Peyer's patch (tissue), 4 donors: ENCODE measurements around the gene ELFN2. TPM values are rescaled to one million over a fixed set of nuclear protein-coding genes. Genes with fewer than 3 reads are reported as not detected.

Source experiments
- DNase-seq, 3 donors: peaks; one replicate each; pipeline ENCODE4 v3.0.0-alpha.2; 2017 to 2019
- H3K27ac ChIP-seq, 4 donors: fragments of 200-600 bp; sonication (generic); one replicate each; pipeline ENCODE4 v1.5.1; 2016 to 2019
- H3K27me3 ChIP-seq, 2 donors: fragments of 200-600 bp; sonication (generic); one replicate each; pipeline ENCODE4 v1.5.1; 2019
- H3K36me3 ChIP-seq, 3 donors: fragments of 200-600 bp; sonication (generic); one replicate each; pipeline ENCODE4 v1.5.1; 2016 to 2019
- H3K4me1 ChIP-seq, 4 donors: fragments of 200-600 bp; sonication (generic); one replicate each; pipeline ENCODE4 v1.5.1; 2016 to 2019
- H3K4me3 ChIP-seq, 4 donors: fragments of 200-600 bp; sonication (generic); 1 replicate in 3 of 4; 2 replicates in 1 of 4; pipeline ENCODE4 v1.5.1; 2016 to 2019; ENCODE audit warnings: mild to moderate bottlenecking in 1 of 4
- H3K9me3 ChIP-seq, 4 donors: fragments of 200-600 bp; sonication (generic); one replicate each; pipeline ENCODE4 v1.5.1; 2016 to 2019; ENCODE audit warnings: mild to moderate bottlenecking in 1 of 4
- CTCF ChIP-seq, 6 experiments: fragments of 450-650 bp in 4 of 6; fragments of 200-600 bp in 2 of 6; sonication (generic) in 1 of 6; IDR thresholded peaks; one replicate each; pipeline ENCODE4 v1.5.1; 2017 to 2019; ENCODE audit warnings: antibody characterized with exemption in 6 of 6, mild to moderate bottlenecking in 3 of 6, moderate library complexity in 1 of 6
- POLR2A ChIP-seq, 2 donors: fragments of 450-650 bp; IDR thresholded peaks; one replicate each; pipeline ENCODE4 v1.5.1; 2017; ENCODE audit warnings: antibody characterized with exemption in 2 of 2, mild to moderate bottlenecking in 2 of 2, moderate library complexity in 2 of 2
- total RNA-seq, 4 donors: library from RNA; depleted of rRNA; stranded (reverse); fragments of >200 nt; gene quantifications; one replicate each; pipeline ENCODE4 v1.1.0, GENCODE V29; 2016

ELFN2 gene
- total RNA-seq, 4 donors from 2014 or later, result under 0.01 TPM; not detected in 3

DNA sequence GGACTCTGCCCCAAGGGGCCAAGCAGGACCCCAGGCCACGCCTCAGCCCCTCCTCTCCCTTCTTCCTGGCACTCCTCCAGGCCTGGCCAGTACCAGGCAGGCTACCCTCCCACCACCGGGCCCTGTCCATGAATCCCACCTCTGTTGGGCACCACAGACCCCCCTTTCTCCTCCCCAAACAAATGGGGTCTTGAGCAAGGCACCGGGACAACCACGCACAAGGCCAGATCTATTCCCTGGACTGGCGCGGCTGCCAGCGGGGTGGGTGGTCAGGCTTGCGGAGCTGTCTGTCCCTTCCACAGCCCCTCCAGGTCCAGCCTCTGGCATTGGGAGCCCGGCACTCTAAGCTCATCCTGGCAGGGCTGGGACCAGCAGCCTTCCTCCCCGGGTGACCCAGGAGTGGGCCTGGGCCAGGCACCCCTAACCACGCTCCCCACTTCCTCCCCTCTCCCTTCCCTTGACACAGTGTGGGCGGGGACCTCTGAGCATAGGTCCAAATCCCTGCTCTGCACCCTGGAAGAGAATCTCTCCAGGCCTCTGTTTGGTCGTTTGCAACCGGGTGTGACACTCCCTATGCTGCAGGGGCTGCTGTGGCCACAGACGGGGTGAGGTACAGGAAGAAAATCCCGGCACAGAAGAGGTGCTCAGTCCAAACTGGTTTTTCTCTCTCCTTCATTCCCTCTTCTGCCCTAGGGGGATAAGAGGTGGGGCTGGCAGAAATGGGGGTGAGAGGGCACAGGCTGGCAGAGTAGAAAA, 14.6 kb downstream of the ELFN2 start:
- no peaks in the 10 kb centered on the region for H3K36me3 ChIP-seq
- H3K27ac ChIP-seq, result no peak overlapping the region
- H3K27me3 ChIP-seq, result no peaks in the 10 kb centered on the region
- TF ChIP-seq POLR2A (IDR thresholded peaks at IDR 0.05) (no peak), CTCF (IDR thresholded peaks at IDR 0.05) (no peak)
- DNase-seq, result no peak
- no peaks in the 10 kb centered on the region for H3K9me3 ChIP-seq
- H3K4me1 ChIP-seq, result no peaks in the 10 kb centered on the region
- no peak overlapping the region for H3K4me3 ChIP-seq

- H3K4me1 ChIP-seq, result no peaks in the 10 kb centered on the region
- DNase-seq, result no peak
These were observed 15.6 kb downstream of the ELFN2 start for GRCh38 chr22:37411655-37412054.

DNA sequence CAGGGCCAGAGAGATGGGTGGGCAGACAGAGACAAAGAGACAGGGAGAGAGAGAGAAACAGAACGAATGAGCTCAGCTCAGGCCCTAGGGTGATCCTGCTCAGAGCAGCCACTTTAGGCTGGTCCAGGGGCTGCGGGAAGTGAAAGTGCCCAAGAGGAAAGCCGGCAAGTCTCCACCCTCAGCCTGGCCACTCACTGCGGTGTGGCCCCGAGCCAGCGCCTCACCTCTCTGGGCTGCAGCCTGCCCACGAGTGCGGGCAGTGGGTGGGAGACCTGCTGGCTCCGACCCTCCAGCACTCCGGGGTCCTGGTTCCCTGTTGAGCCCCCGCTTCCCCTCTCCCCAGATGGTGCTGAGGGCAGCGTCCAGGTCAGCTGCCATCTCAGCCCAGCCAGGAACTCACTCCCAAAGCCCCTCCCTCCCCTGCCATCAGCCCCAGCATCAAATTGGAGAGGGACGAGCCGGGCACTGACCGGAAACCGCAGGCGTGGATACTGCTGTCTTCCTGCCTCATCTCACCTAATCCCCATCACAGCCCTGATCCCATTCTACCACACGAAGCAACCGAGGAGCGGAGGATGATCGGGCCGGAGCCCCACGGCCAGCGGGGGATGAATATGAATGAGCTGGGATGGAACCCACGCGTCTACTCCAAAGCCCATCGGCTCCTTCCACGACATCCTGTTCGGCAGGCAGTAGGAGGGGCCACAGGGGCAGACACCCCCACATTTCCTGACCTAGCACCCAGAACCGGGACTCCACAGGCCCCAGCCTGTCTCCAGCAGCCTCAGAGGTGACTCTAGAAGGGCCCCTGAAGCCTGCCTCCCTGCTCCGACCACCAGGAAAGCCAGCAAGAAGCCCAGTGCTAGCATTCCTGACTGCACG, 16.9 kb downstream of the ELFN2 start:
- TF ChIP-seq CTCF (IDR thresholded peaks at IDR 0.05), result no peak
- no peak for TF ChIP-seq POLR2A (IDR thresholded peaks at IDR 0.05)
- no peak for DNase-seq
- no peaks in the 10 kb centered on the region for H3K9me3 ChIP-seq
- no peaks in the 10 kb centered on the region for H3K27me3 ChIP-seq
- H3K27ac ChIP-seq, result no peak overlapping the region
- no peak overlapping the region for H3K4me3 ChIP-seq
- no peaks in the 10 kb centered on the region for H3K4me1 ChIP-seq
- no peaks in the 10 kb centered on the region for H3K36me3 ChIP-seq

More at GRCh38 chr22:37411655-37412054, 15.6 kb downstream of the ELFN2 start:
- H3K9me3 ChIP-seq, result no peaks in the 10 kb centered on the region
- no peaks in the 10 kb centered on the region for H3K36me3 ChIP-seq
- no peak overlapping the region for H3K4me3 ChIP-seq
- no peak overlapping the region for H3K27ac ChIP-seq
- no peak for TF ChIP-seq CTCF (IDR thresholded peaks at IDR 0.05)
- TF ChIP-seq POLR2A (IDR thresholded peaks at IDR 0.05), result no peak
- H3K27me3 ChIP-seq, result no peaks in the 10 kb centered on the region

- TF ChIP-seq CTCF (IDR thresholded peaks at IDR 0.05) (no peak), POLR2A (IDR thresholded peaks at IDR 0.05) (no peak)
These were observed 17.7 kb downstream of the ELFN2 start for GRCh38 chr22:37409459-37410050.

DNA sequence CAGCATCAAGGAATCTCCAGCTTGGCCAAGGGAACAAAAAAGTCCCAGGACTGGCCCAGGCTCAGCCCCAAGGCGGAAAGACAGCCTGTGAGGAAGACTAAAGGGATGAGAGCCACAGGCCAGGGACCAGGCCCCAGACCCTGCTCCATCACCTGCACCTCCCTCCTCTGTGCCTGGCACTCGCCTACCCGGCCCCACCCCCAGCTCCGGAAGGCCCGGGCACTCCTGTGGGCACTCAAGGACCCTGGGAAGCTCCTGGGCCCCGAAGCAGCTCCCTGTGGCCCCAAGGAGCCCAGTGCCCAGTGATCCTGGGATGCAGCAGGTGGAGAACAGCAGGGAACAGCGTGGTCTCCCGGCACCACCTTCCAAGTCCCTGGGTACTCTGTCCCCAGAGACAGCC, 18.2 kb downstream of the ELFN2 start:
- Histone ChIP-seq H3K36me3 (no peaks in the 10 kb centered on the region), H3K27ac (no peak overlapping the region), H3K4me1 (no peaks in the 10 kb centered on the region), H3K9me3 (no peaks in the 10 kb centered on the region), H3K27me3 (no peaks in the 10 kb centered on the region), H3K4me3 (no peak overlapping the region)
- DNase-seq, result no peak
- TF ChIP-seq POLR2A (IDR thresholded peaks at IDR 0.05) (no peak), CTCF (IDR thresholded peaks at IDR 0.05) (no peak)

More at GRCh38 chr22:37409459-37410050, 17.7 kb downstream of the ELFN2 start:
- Histone ChIP-seq H3K36me3 (no peaks in the 10 kb centered on the region), H3K27ac (no peak overlapping the region), H3K9me3 (no peaks in the 10 kb centered on the region), H3K4me1 (no peaks in the 10 kb centered on the region), H3K4me3 (no peak overlapping the region), H3K27me3 (no peaks in the 10 kb centered on the region)
- DNase-seq, result no peak
